PC-9 (cell line): ENCODE data around the gene NDUFC2.

Source experiments
- CTCF ChIP-seq: fragments of 200-600 bp; sonication (generic); conservative IDR thresholded peaks from 2 replicates; pipeline ENCODE4 v1.6.1; 2017; ENCODE audit warnings: mixed run types, antibody characterized with exemption, mild to moderate bottlenecking, moderate library complexity
- EZH2 ChIP-seq: fragments of 200-600 bp; sonication (generic); IDR thresholded peaks from 2 replicates; pipeline ENCODE4 v1.8.0; 2017; ENCODE audit warnings: antibody characterized with exemption, low read depth

DNA sequence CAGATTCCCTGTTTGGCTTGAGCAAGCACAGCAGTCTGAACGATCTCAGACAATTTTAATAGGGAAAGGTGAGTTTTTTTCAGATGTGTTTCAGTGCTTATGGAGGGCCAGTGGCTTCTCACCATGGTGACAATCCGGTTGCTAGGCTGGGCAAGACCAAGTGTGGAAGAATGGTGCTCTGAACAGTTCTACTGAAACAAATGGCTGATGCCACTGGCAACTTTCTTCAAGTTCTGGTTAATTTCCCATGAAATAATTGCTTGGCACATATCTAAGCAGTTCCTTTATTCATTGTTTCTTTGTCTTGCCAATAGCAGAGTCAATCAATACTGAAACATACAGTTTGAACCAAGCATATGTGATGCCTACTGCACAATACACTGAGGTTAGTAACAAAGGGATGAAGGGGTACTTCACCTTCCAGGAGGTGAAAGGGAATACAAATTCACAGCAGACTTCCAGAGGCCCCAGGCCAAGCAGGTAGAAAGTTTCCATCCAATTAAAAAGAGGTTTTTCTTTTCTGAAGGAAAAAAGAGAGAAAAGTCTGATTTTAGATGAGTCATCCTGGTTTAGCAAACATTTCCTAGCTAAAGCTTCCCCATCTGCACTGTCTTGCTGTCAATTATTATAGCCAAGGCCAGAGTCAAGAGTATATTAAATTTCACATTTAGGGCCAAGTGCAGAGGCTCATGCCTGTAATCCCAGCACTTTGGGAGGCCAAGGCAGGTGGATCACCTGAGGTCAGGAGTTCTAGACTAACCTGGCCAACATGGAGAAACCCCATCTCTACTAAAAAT lies 21.2 kb upstream of the NDUFC2 start:
- no peak for TF ChIP-seq CTCF
- no peak for TF ChIP-seq EZH2
